CD4-positive, alpha-beta T cell treated with Interleukin-10 for 1 hour (primary cell): Measurements from ENCODE around the gene FAM229A.

Experiments
- DNase-seq: peaks from one replicate; pipeline ENCODE4 v3.0.0-alpha.2; 2020

FAM229A gene

GRCh38 chr1:32327204-32327603, 35.1 kb downstream of the FAM229A start:
- no peak for DNase-seq

GRCh38 chr1:32321712-32322291, 40.5 kb downstream of the FAM229A start:
- peak; percentile 51 for DNase-seq

DNA sequence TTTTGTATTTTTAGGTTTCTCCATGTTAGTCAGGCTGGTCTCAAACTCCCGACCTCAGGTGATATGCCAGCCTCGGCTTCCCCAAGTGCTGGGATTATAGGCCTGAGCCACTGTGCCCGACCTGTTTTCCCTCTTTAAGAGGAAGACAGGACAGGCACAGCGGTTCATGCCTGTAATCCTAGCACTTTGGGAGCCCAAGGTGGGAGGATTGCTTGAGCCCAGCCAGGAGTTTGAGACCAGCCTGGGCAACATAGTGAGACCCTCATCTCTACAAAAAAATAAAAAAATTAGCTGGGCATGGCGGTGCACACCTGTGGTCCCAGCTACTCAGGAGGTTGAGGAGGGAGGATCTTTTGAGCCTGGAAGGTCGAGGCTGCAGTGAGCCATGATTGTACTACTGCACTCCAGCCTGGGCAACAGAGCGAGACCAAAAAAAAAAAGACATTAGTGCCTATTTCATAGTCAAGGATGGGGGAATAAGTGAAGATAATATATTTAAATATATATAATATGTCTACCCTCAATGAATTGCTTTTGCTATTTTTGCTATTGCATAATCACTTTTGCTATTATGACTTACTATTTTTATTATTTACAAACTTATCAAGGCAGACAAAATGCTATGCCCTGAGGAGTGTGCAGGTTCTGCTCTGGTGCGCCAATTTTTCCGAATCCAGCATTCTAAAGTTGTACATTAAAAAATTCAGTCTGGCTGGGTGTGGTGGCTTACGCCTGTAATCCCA, 44.0 kb downstream of the FAM229A start:
- no peak for DNase-seq

GRCh38 chr1:32316903-32317277, 45.4 kb downstream of the FAM229A start:
- no peak for DNase-seq

DNA sequence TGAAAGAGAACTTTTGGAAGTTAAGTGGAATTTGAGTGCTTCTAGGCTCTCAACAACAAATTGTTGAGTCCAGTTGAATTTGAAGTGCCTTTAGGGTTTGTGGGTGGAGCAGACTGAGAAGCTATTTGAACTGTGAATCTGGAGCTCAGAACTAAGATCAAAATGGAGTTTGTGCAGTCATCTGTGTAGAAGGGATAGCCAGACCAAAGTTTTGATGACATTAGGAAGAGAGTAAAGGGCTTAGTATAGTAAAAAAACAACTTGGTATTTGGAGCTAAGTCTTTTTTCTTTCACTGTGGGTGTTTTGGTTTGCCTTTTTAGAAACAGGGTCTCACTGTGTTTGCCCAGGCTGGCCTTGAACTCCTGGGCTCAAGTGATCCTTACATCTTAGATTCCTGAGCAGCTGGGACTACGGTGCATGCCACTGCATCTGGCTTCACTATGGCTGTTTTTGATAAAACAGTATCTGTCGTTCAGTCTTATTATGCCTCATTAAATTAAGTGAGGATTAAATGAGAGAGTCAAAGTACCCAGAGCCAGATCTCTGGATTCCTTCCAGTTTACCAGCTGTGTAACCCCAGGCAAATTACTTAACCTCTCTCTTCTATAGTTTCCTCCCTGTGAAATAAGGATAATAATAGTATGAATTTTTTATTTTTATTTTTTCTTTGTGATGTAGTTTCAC, 50.4 kb downstream of the FAM229A start:
- DNase-seq: no peak
